GM10847 (cell line): ENCODE measurements around the gene DPH6.

Experiments used
- POLR2A ChIP-seq: IDR thresholded peaks from 2 replicates; pipeline ENCODE4 v1.6.1; 2011; ENCODE audit not compliant: insufficient read length; ENCODE audit errors: extremely low read depth

Gene DPH6

DNA sequence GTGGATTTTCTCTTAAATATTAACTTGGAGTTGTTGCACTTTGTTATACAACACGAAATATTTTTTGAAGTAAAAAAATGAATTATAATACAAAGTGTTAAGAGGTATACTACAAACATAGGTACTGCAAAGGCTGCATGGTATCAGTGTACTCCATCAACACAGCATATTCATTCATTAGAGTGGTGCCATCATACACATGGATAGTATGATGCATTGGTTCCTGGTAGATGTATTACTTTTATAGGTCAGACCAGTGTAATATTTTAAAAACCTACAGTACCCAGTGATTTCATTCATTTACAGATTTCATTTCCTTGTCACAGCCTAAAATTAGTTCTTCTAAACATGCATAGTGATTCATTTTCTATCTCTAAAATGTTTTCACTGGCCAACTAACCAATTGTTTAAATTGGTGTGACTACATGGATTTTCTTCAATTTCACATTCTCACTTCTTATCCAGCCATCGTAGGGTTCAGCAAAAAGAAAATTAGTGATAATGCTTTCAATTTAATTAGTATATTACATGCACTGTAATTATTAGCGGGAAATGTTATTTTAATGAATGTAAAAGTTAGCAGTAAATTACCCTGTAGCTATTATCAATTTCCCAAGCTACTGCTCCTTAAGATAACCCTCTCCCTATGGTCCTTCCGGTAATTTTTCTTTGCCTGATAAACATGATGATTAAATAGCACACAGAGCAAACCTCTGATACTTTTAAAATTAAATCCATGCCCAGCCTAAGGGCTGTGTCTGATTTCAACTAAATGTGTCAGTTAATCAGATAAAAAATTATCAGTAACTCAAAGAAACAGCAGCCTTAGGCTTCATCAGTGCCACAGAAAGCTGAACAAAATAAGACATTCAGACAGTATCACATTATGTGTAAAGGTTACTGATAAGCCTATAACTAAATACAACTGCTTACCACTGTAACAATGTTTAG lies 68.4 kb downstream of the DPH6 start:
- TF ChIP-seq POLR2A: no peak

DNA sequence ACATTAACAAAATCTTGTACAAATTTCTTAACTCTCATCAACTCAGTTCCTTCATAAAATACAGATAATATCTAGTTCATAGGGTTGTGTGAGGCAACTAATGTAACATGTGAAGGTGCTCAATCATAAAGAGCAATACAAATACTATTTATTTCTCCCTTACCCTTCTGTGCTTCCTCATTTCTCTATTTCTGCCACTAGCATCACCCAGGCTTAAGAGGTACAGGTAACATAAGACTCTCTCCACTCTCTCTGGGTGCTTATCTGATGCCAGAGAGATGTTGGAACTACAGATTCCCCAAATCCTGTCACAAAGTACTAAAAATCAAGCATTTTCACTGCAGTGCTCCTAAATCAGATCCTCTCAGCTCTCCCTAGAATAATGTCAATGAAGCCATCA lies 74.9 kb downstream of the DPH6 start:
- no peak for TF ChIP-seq POLR2A

DNA sequence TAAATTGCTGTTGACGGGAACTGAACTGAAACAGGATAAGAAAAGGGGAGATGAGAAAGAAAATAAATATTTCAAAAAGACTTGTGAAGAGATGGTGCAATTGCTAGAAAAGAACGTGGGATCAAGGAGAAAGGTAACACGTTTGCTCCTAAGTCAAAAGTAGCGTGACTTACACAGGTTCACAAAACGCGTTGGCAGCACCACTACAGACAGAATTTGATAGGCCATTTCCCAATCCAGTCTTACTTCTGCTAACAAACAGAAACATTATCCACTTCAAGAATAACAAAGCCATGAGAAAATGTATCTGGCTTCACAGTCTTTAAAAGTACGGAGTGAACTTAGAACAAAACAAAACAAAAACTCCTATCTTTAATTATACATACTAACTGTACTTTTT lies 75.5 kb downstream of the DPH6 start:
- no peak for TF ChIP-seq POLR2A

DNA sequence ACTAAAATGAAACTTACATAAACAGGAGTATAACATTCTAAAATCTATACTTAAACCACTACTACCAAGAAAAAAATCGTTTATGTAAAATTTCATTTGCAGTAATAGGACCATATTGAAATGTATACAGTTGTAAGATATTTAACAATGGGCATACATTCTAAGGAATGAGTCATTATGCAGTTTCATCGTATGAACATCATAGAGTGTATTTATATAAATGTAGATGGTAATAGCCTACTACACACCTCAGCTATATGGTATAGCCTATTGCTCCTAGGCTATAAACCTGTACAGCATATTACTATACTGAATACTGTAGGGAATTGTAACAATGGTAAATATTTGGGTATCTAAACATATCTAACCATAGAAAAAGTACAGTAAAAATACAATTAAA lies 79.5 kb downstream of the DPH6 start:
- no peak for TF ChIP-seq POLR2A

DNA sequence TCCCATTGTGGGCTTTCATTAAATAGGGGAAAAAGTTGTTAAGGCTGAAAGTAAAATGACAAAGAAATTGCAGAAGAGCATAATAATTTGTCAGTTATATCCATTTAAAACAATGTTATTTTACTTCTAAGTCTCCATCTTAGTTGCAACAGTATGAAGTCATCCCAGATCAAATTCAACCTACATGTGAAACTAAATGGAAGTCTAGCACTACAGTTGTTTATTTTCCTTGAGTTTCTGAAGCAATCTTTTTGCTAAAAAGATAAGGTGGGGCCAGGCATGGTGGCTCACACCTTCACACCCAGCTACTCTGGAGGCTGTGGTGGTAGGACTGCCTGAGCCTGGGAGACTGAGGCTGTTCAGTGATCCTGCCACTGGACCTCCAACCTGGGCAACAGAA lies 80.2 kb downstream of the DPH6 start:
- TF ChIP-seq POLR2A: no peak

DNA sequence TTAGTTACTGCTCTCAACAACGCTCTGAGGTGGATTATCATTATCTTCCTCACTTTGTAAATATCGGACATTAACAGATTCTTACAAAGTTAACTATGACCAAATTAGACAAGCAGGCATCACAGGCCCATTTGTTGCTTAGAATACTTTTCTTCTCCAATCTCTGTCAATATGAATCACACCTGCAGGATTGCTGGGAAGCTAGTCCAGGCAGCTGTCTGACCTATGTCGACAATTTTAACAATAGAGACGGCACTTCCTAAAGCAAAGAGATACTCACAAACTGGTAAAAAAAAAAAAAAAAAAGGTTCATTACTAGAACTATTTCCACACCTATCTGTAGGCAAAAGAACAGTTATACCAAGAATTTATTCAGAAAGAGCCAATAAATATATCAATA lies 85.3 kb downstream of the DPH6 start:
- no peak for TF ChIP-seq POLR2A

DNA sequence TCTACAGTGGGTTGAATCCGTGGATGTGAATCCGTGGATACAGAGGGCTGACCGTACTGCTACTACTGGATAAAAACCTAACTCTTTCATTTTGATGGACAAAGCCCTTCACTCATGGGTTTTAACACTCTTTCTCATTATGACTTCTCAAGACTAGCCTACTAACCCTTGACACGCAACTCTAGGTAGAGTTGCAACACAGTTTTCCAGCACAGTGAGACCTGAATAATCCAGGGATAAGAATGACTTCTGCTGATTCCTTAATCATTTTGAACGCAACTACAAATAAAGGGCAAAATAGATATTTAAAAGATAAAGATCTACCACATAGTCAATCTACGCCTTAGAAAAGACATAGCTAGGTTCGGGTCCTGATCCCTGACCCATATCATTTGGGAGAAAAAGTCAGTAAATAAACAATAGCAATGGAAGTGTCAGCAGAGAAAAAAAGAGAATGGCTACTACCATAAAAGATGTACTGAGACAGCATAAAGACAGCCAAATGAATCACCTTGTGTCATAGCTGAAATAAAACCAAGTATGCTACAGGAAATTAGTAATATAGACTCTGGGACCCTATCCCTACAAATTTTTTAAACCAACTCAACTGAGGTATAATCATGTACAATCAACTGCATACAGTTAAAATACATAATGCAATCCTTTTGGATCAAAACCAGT lies 87.6 kb downstream of the DPH6 start:
- TF ChIP-seq POLR2A: no peak

DNA sequence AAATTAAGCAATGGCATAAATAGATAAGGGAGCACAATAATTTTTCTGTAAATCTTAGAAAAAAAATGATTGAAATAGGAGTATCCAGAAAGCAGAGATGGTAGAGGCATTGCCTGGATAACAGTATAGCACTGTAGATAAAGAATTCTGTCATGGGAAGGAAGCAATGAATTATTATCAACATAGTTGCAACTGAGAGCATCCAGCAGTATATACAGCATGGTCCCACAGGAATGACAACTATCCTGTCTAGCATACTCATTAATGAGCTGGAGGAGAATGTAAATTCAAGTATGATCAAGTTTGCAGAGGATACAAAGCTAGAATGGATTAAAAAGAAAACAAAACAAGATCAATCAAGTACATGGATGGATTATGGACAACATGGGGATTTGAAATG lies 90.8 kb downstream of the DPH6 start:
- no peak for TF ChIP-seq POLR2A

DNA sequence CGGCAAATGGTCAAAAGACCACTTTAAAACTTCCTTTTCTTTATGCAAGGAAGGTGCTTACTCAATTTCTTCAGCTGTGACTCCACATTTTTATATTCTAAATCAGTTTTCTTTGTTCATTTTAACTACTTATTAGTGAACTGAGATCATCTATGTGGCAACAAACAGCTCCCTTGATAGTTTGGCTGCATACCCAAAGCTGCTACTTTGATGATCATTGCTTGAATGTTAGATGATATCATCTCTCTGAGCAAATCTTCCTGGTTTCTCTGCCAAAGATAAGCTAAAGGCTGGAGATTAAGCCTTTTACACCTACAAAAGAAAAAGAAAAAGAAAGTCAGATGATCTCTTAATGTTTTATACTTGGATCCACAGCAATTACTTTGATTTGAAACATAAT lies 95.5 kb downstream of the DPH6 start:
- no peak for TF ChIP-seq POLR2A

DNA sequence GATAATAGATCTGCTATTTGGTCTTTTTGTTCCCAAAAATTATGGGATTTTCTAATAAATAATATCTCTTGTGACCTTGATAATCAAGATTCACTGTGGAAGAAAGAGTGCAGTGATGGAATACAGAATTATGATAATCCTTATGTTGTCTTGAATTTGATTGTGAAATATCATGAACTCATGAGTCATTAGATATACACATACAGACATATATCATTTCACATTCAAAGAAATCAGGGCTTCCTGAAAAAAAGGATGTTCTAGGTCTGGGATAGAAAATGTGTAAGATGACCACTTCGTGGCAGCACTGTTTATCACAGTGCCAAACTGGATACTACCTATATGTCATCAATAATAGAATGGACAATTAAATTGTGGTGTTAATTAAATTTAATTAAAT lies 97.7 kb downstream of the DPH6 start:
- TF ChIP-seq POLR2A: no peak

DNA sequence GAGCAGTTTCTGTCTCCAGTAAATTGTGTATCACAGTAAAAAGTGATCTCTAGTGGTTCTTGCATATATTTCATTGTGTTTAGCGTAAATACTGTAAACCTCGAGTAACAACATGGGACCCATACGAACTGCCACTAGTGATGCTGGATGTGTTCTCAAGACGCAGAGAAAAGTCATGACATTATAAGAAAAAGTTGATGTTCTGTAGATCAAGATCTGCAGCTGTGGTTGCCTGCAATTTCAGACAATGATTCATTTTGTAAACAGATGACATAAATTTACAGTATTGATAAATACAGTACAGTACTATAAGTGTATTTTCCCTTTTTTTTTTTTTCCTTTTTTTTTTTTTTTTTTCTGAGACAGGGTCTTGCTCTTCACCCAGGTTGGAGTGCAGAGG lies 100.1 kb downstream of the DPH6 start:
- TF ChIP-seq POLR2A: no peak

DNA sequence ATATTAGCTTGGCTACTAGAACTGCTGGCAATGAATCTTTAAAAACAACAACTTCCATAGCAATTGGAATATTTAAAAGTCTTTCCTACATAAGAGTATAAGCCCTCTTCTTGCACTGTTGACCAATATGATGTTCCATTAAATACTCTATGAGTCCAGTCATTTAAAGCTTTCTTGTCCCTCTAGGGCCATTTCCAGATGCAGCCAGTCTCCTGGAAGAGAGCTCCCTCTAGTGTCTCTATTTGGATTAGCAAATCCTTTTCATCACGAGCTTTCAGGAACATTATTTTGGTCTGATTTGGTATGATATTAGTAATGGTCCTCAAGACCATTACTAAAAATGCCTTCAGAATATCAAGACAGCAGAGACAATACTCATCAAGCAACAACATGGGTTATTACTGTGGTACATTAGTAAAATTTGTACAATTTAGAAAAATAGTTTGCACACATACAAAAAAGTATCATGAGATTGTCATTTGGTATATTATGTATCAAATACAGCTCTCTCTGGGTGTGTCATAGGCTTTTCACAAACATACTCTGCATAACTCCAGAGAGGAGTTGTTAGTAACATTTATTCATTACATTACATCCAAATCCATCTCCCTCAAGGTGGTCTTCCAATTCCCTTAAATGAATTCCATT lies 101.3 kb downstream of the DPH6 start:
- TF ChIP-seq POLR2A: no peak

DNA sequence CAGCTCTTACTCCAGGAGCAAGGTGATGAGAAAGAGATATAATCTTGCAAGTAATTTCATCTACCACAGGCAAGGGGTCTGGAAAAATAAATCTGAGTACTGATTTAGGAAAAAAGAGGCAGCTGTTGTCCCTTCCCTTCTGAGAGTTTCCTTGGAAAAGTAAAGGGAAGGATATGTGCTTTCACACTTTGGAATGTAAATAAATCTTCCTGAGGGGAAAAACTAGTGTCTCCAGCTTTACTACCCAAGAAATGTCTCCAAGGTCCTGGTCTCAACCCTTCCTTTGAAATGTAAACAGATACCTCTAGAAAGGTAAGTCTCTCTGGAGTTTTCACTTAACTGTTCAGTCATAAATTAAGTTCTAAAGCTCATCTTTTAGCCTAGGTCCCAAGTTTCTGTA lies 102.6 kb downstream of the DPH6 start:
- no peak for TF ChIP-seq POLR2A

DNA sequence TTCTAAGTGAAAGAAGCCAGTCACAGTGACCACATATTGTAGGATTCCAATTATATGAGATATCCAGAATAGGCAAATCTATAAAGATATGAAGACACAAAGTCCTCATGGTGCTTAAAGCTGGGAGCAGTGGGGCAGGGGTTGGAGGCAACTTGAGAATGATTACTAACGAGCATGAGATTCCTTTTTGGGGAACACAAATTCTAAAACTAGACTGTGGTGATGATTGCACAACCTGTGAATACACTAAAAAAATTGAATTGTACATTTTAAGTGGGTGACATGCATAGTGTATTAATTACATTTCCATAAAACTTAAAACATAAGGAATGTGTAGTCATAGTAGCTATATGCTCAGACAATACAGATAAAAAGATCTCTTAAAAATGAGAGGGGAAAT lies 103.2 kb downstream of the DPH6 start:
- no peak for TF ChIP-seq POLR2A

DNA sequence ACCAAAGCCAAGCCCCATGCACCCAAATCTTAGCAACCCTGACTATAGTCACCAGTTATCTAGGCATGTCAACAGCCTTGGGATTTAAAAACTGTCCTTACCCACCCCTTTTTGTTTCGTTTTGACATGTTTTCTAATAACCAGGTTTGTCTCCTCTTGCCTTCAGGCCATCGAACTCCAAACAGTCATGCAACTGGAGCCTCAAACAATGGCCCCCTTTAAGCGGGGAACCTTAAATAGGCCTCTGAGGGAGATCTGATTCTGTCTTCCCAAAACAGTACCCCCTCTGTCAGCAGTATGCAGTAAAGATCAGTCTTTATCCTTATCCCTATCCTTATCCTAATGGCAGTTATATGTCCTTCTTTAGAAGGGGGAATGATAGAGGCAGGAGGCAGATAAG lies 105.7 kb downstream of the DPH6 start:
- no peak for TF ChIP-seq POLR2A

DNA sequence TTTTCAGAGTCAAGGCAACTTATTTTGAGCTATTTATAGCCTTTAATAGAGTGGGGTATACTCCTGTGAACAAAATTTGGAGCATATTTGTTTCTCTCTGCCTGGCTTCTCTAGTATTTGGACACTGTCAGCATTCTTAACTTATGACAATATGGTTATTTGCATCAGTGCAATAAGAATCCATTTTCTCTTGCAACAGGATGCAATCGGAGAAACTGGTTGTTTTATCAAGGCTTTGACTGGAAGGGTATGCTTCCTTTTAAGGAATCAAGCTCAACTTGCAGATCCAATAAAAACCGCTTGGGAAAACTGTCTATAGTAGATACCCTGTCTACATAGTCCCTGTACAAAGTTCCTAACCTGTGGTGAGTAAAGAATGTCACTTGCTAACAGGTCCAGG lies 106.7 kb downstream of the DPH6 start:
- TF ChIP-seq POLR2A: no peak
